NOMO-1 treated with DMSO at 0.1 percent for 48 hours (cell line): Measurements from ENCODE around the gene NDOR1.

Source experiments
- DNase-seq: peaks from one replicate; lab custom pipeline; 2025; ENCODE audit not compliant: unreplicated experiment; lab: John Stamatoyannopoulos, UW

NDOR1 gene

GRCh38 chr9:137167747-137168572, 37.5 kb upstream of the NDOR1 start:
- DNase-seq, result no peak

- no peak for DNase-seq
Measured at GRCh38 chr9:137168573-137168903, 37.0 kb upstream of the NDOR1 start.

- DNase-seq, result peak; percentile 53
Measured at GRCh38 chr9:137168904-137169856, 36.3 kb upstream of the NDOR1 start.

GRCh38 chr9:137169896-137170358, 35.6 kb upstream of the NDOR1 start, which contains the start of gene LRRC26:
Gene LRRC26, minus strand, starts transcription at chr9:137170051. Its CDS starts 108 bp downstream, at chr9:137169943.
- no peak for DNase-seq

- DNase-seq, result no peak
Measured at GRCh38 chr9:137170486-137171148, 34.9 kb upstream of the NDOR1 start.

GRCh38 chr9:137171149-137171900, 34.2 kb upstream of the NDOR1 start:
- no peak for DNase-seq

GRCh38 chr9:137172901-137173795, 32.4 kb upstream of the NDOR1 start:
- DNase-seq, result no peak

GRCh38 chr9:137173796-137174664, 31.5 kb upstream of the NDOR1 start:
- DNase-seq, result no peak

GRCh38 chr9:137174722-137175293, 30.7 kb upstream of the NDOR1 start:
- no peak for DNase-seq

- DNase-seq, result no peak
Measured at GRCh38 chr9:137175345-137175961, 30.0 kb upstream of the NDOR1 start.

GRCh38 chr9:137176302-137177182, 29.0 kb upstream of the NDOR1 start:
- peak; percentile 30 for DNase-seq

- no peak for DNase-seq
Measured at GRCh38 chr9:137178201-137178938, 27.1 kb upstream of the NDOR1 start.

GRCh38 chr9:137178939-137179630, 26.4 kb upstream of the NDOR1 start:
- DNase-seq, result no peak

GRCh38 chr9:137179761-137180160, 25.7 kb upstream of the NDOR1 start:
- no peak for DNase-seq

- DNase-seq, result no peak
Measured at GRCh38 chr9:137180491-137180890, 25.0 kb upstream of the NDOR1 start.

GRCh38 chr9:137181680-137182079, 23.8 kb upstream of the NDOR1 start:
- DNase-seq, result no peak
